GM15510 (cell line): Measurements from ENCODE around the gene CTCFL.

Experiments used
- POLR2A ChIP-seq: IDR thresholded peaks from 3 replicates; pipeline ENCODE4 v1.6.1; 2011; ENCODE audit warnings: borderline replicate concordance; ENCODE audit not compliant: insufficient read length; ENCODE audit errors: extremely low read depth

Gene CTCFL

GRCh38 chr20:57563522-57563921, 38.6 kb upstream of the CTCFL start:
- TF ChIP-seq POLR2A: no peak

- TF ChIP-seq POLR2A: no peak
These were observed 37.9 kb upstream of the CTCFL start for GRCh38 chr20:57562541-57563465.

- no peak for TF ChIP-seq POLR2A
These were observed 36.7 kb upstream of the CTCFL start for GRCh38 chr20:57561356-57562279.

- no peak for TF ChIP-seq POLR2A
These were observed 35.8 kb upstream of the CTCFL start, which contains the start of gene PCK1 for GRCh38 chr20:57560554-57561355. TSS of gene PCK1 (plus strand) at chr20:57561110. CDS start at chr20:57561412, 302 bp downstream.

- TF ChIP-seq POLR2A: no peak
These were observed 35.0 kb upstream of the CTCFL start for GRCh38 chr20:57559658-57560553.

- TF ChIP-seq POLR2A: no peak
These were observed 34.3 kb upstream of the CTCFL start for GRCh38 chr20:57559289-57559634.

GRCh38 chr20:57558614-57559288, 33.8 kb upstream of the CTCFL start:
- no peak for TF ChIP-seq POLR2A

- TF ChIP-seq POLR2A: no peak
These were observed 33.1 kb upstream of the CTCFL start for GRCh38 chr20:57557926-57558613.

GRCh38 chr20:57556980-57557274, 32.0 kb upstream of the CTCFL start:
- no peak for TF ChIP-seq POLR2A

GRCh38 chr20:57555457-57556184, 30.7 kb upstream of the CTCFL start:
- TF ChIP-seq POLR2A: no peak

- no peak for TF ChIP-seq POLR2A
These were observed 28.6 kb upstream of the CTCFL start for GRCh38 chr20:57553376-57554018.

GRCh38 chr20:57552471-57552870, 27.5 kb upstream of the CTCFL start:
- no peak for TF ChIP-seq POLR2A
